ENCODE measurements around the gene ECSCR. TPM values are rescaled to one million over a fixed set of nuclear protein-coding genes. Genes with fewer than 3 reads are reported as not detected.

ECSCR gene
- total and polyA plus RNA-seq, 2 donors (not counting 1 experiment from before 2014, with no cell fraction given), result not detected

DNA sequence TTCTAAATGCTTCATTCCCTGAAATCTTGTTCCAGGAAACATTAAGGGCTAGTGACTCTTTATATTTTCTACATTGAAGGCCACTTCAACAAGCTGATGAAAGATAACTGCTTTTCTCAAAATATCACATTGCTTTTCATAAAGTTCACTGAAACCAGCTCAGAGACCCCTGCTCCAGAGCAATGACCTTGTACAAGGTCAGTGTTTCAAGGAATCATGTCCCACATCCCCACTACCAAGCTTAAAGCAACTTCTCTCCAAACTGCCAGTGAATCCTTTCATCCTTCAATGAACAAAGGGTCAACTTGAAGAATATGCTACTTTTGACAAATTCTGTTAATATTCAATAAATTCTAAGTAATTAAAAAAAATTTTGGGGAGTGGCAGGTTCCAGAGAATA lies 46.7 kb downstream of the ECSCR start:
- Histone ChIP-seq H3K4me3 (ENCODE audit: control extremely low read depth in 1 of 5, extremely low read depth in 1 of 5, insufficient read depth in 1 of 5, low read depth in 2 of 5, low read length in 4 of 5) (no peak overlapping the region), H3K9ac (ENCODE audit: low read length) (no peak overlapping the region), H3K27ac (ENCODE audit: low read length in 2 of 2) (no peak overlapping the region), H2AFZ (ENCODE audit: insufficient read depth, low read depth, low read length, poor library complexity, severe bottlenecking) (no peak overlapping the region), H3K27me3 (replicated peaks in 1 of 4; ENCODE audit: control extremely low read depth in 1 of 4, control insufficient read depth in 3 of 4, insufficient read depth in 4 of 4, low read length in 3 of 4) (no peaks in the 10 kb centered on the region), H3K9me3 (ENCODE audit: control extremely low read depth in 1 of 3, control insufficient read depth in 2 of 3, insufficient read depth in 1 of 3, low read length in 2 of 3) (no peaks in the 10 kb centered on the region), H3K4me1 (ENCODE audit: control insufficient read depth in 2 of 2, insufficient read depth in 2 of 2, low read length in 2 of 2) (no peaks in the 10 kb centered on the region), H4K20me1 (ENCODE audit: control insufficient read depth, insufficient read depth, low read length, poor library complexity, severe bottlenecking) (no peaks in the 10 kb centered on the region), H3K79me2 (ENCODE audit: control insufficient read depth, insufficient read depth, low read length) (no peaks in the 10 kb centered on the region), H3K36me3 (replicated peaks in 1 of 2; ENCODE audit: control extremely low read depth in 1 of 2, control insufficient read depth in 1 of 2, extremely low read depth in 1 of 2, insufficient read depth in 2 of 2, low read length in 1 of 2) (peaks cover 0 to 12% of the 10 kb centered on the region in 2 experiments), H3K4me2 (replicated peaks; ENCODE audit: low read depth, low read length, poor library complexity, severe bottlenecking) (no peak overlapping the region)
- intact Hi-C loops (cut with micrococcal nuclease), result no loop called here
- H3K27me3 Mint-ChIP-seq, result no peaks in the 10 kb centered on the region
- H3K4me1 Mint-ChIP-seq, result no peaks in the 10 kb centered on the region
- TF ChIP-seq, protein P1, sequence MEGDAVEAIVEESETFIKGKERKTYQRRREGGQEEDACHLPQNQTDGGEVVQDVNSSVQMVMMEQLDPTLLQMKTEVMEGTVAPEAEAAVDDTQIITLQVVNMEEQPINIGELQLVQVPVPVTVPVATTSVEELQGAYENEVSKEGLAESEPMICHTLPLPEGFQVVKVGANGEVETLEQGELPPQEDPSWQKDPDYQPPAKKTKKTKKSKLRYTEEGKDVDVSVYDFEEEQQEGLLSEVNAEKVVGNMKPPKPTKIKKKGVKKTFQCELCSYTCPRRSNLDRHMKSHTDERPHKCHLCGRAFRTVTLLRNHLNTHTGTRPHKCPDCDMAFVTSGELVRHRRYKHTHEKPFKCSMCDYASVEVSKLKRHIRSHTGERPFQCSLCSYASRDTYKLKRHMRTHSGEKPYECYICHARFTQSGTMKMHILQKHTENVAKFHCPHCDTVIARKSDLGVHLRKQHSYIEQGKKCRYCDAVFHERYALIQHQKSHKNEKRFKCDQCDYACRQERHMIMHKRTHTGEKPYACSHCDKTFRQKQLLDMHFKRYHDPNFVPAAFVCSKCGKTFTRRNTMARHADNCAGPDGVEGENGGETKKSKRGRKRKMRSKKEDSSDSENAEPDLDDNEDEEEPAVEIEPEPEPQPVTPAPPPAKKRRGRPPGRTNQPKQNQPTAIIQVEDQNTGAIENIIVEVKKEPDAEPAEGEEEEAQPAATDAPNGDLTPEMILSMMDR (IDR thresholded peaks at IDR 0.05), result no peak
- no peak for TF ChIP-seq EZH2 (IDR thresholded peaks at IDR 0.05; ENCODE audit: borderline replicate concordance, insufficient read depth, low read depth, low read length, poor library complexity, severe bottlenecking)
- H3K9me3 Mint-ChIP-seq (ENCODE audit: insufficient read depth), result no peaks in the 10 kb centered on the region
- no peak overlapping the region for H3K4me3 Mint-ChIP-seq
- ChIA-PET CTCF (no interaction called here), POLR2A (no interaction called here)
- H3K27ac Mint-ChIP-seq, result no peak overlapping the region
- DNase-seq, result no peak
- no peak for ATAC-seq (ENCODE audit: low read depth)

GRCh38 chr5:139415221-139415861 lies 47.2 kb downstream of the ECSCR start:
- 88% methylated on average over 6 of the region's 8 CpGs for WGBS (ENCODE audit: insufficient coverage)
- intact Hi-C loops (cut with micrococcal nuclease), result no loop called here
- Histone ChIP-seq H2AFZ (ENCODE audit: insufficient read depth, low read depth, low read length, poor library complexity, severe bottlenecking) (no peak overlapping the region), H3K9me3 (ENCODE audit: control extremely low read depth in 1 of 3, control insufficient read depth in 2 of 3, insufficient read depth in 1 of 3, low read length in 2 of 3) (no peaks in the 10 kb centered on the region), H3K27me3 (replicated peaks in 1 of 4; ENCODE audit: control extremely low read depth in 1 of 4, control insufficient read depth in 3 of 4, insufficient read depth in 4 of 4, low read length in 3 of 4) (no peaks in the 10 kb centered on the region), H3K79me2 (ENCODE audit: control insufficient read depth, insufficient read depth, low read length) (no peaks in the 10 kb centered on the region), H3K4me1 (ENCODE audit: control insufficient read depth in 2 of 2, insufficient read depth in 2 of 2, low read length in 2 of 2) (no peaks in the 10 kb centered on the region), H4K20me1 (ENCODE audit: control insufficient read depth, insufficient read depth, low read length, poor library complexity, severe bottlenecking) (no peaks in the 10 kb centered on the region), H3K36me3 (replicated peaks in 1 of 2; ENCODE audit: control extremely low read depth in 1 of 2, control insufficient read depth in 1 of 2, extremely low read depth in 1 of 2, insufficient read depth in 2 of 2, low read length in 1 of 2) (peaks cover 0 to 12% of the 10 kb centered on the region in 2 experiments), H3K27ac (ENCODE audit: low read length in 2 of 2) (no peak overlapping the region), H3K9ac (ENCODE audit: low read length) (no peak overlapping the region), H3K4me2 (replicated peaks; ENCODE audit: low read depth, low read length, poor library complexity, severe bottlenecking) (no peak overlapping the region), H3K4me3 (ENCODE audit: control extremely low read depth in 1 of 5, extremely low read depth in 1 of 5, insufficient read depth in 1 of 5, low read depth in 2 of 5, low read length in 4 of 5) (no peak overlapping the region)
- H3K27ac Mint-ChIP-seq, result no peak overlapping the region
- H3K4me1 Mint-ChIP-seq, result no peaks in the 10 kb centered on the region
- ChIA-PET CTCF (no interaction called here), POLR2A (no interaction called here)
- TF ChIP-seq EZH2 (IDR thresholded peaks at IDR 0.05; ENCODE audit: borderline replicate concordance, insufficient read depth, low read depth, low read length, poor library complexity, severe bottlenecking), result no peak
- TF ChIP-seq, protein P1 (IDR thresholded peaks at IDR 0.05), result no peak
- H3K27me3 Mint-ChIP-seq, result no peaks in the 10 kb centered on the region
- DNase-seq, result no peak
- ATAC-seq (ENCODE audit: low read depth), result no peak
- no peak overlapping the region for H3K4me3 Mint-ChIP-seq
- H3K9me3 Mint-ChIP-seq (ENCODE audit: insufficient read depth), result no peaks in the 10 kb centered on the region

Data from B cell (primary cell).